Activated CD4-positive, alpha-beta T cell treated with anti-CD3 and anti-CD28 coated beads, Interleukin-2, amount 50 U/mL, for 1 hour (primary cell): ENCODE data around the gene TPD52L1.

ENCODE experiments used
- DNase-seq: peaks from one replicate; pipeline ENCODE4 v3.0.0-alpha.2; 2020

The TPD52L1 gene

DNA sequence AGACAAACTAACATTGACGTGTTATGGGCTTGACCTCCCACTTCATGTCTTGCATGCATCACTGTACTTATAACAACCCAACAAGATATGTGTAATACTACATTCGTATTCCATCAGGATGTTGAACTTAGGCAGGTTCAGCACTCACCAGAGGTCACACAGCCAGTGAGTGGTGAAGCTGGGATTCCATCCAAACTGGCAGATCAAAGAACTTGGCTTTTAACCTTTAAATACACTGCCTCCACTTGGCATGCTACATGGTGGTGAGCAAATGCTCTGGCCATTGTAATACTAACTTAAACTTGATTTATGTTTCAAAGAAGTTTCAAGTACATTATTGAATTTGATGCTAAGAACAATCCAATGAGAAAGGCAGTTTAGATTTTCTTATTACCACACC, 158.9 kb downstream of the TPD52L1 start:
- DNase-seq: no peak

DNA sequence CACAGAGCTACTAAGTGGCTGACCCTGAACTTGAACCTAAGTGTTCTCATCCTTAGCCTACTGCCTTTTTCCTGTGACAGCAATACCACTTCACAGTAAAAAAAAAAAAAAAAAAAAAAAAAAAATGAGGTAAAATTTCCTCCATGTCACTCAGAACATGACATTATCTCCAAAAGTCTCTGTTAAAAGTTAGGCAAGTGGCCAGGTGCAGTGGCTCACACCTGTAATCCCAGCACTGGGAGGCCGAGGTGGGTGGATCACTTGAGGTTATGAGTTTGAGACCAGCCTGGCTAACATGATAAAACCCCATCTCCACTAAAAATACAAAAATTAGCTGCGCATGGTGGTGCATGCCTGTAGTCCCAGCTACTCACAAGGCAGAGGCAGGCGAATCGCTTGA, 159.4 kb downstream of the TPD52L1 start:
- no peak for DNase-seq
